ENCODE results near the gene COQ4. TPM values are rescaled to one million over a fixed set of nuclear protein-coding genes. Genes with fewer than 3 reads are reported as not detected.

Gene COQ4
- total and polyA plus RNA-seq, 7 donors = 20.0 to 60.9 (median 26.8) TPM

DNA sequence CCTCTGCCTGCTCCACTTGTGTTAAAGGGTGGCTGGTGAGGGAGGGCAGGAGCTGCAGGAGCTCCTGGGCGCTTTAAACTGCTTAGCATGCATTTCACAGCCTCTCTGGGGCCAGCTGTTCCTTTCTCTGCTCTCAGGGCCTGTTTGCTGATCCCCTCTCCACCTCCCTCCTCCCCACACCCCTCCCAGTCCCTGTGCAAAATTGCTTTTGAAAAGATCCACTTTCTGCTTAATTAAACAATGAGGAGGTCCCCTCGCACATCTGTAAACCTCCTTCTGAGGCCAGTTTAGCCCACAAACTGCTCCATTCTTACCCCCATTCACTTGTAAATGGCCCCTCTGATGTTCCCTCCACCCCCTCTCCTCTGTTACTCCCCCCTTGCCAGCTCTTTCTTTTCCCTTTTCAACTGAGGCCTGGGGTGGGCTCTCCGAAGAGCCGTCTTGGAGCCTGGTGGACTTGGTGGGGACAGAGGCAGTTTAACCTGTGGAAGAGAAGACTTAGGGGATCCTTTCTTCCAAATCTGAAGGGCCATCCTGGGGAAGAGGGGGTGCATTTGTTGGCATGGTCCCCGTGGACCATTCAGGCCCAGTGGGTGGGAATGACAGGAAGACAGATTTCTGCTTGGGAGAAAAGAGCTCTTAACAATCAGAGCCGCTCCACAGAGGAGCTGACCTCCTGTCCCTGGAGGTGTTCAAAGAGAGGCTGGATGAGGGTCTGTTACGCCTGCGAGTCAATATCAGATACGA lies 60.5 kb downstream of the COQ4 start:
- DNase-seq (no peak), ATAC-seq (no peak)
- no peak overlapping the region for H3K4me3 ChIP-seq
- TF ChIP-seq, protein P1, sequence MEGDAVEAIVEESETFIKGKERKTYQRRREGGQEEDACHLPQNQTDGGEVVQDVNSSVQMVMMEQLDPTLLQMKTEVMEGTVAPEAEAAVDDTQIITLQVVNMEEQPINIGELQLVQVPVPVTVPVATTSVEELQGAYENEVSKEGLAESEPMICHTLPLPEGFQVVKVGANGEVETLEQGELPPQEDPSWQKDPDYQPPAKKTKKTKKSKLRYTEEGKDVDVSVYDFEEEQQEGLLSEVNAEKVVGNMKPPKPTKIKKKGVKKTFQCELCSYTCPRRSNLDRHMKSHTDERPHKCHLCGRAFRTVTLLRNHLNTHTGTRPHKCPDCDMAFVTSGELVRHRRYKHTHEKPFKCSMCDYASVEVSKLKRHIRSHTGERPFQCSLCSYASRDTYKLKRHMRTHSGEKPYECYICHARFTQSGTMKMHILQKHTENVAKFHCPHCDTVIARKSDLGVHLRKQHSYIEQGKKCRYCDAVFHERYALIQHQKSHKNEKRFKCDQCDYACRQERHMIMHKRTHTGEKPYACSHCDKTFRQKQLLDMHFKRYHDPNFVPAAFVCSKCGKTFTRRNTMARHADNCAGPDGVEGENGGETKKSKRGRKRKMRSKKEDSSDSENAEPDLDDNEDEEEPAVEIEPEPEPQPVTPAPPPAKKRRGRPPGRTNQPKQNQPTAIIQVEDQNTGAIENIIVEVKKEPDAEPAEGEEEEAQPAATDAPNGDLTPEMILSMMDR (IDR thresholded peaks at IDR 0.05) = no peak
- H3K27ac ChIP-seq = no peak overlapping the region
- intact Hi-C loops (cut with DNase I) = no loop called here
- no peaks in the 10 kb centered on the region for H3K9me3 ChIP-seq
- no peaks in the 10 kb centered on the region for H3K27me3 ChIP-seq (ENCODE audit: insufficient read depth in 3 of 3, low read length in 2 of 3)
- WGBS, 3 donors = 68 to 72% (median 68%) methylated on average over 9 of the region's 9 CpGs
- no peaks in the 10 kb centered on the region for H3K4me1 ChIP-seq
- H3K36me3 ChIP-seq (ENCODE audit: insufficient read depth in 1 of 2, low read depth in 1 of 2) = peaks cover 2 to 84% of the 10 kb centered on the region in 2 donors

Other genes starting within 250 kb of the COQ4 start
- gene PTGES2, start 195.1 kb upstream of the COQ4 start, total RNA-seq = 100 to 1,000 TPM; 102 to 150 (median 116) TPM
- 100 to 1,000 TPM in 2 of 3 donors, 10 to 100 TPM in 1; 61.2 to 134 (median 119) TPM for gene PTGES2, start 195.1 kb upstream of the COQ4 start, polyA plus RNA-seq
- 1 to 10 TPM in 2 of 4 donors, under 1 TPM in 1, not detected in 1; 0.47 to 2.1 (median 1.4) TPM for gene LCN2, start 173.4 kb upstream of the COQ4 start, total RNA-seq
- gene LCN2, start 173.4 kb upstream of the COQ4 start, polyA plus RNA-seq = under 1 TPM; 0.08 to 0.90 (median 0.69) TPM
- gene BBLN, start 162.6 kb upstream of the COQ4 start, total RNA-seq = 10 to 100 TPM; 14.0 to 21.3 (median 17.8) TPM
- gene BBLN, start 162.6 kb upstream of the COQ4 start, polyA plus RNA-seq = 10 to 100 TPM; 23.1 to 36.2 (median 27.8) TPM
- gene CIZ1, start 131.3 kb upstream of the COQ4 start, total RNA-seq = 100 to 1,000 TPM in 3 of 4 donors, 10 to 100 TPM in 1; 86.0 to 119 (median 109) TPM
- gene CIZ1, start 131.3 kb upstream of the COQ4 start, polyA plus RNA-seq = 10 to 100 TPM; 36.2 to 84.7 (median 49.9) TPM
- gene DNM1, start 119.5 kb upstream of the COQ4 start, total RNA-seq = 1 to 10 TPM; 1.2 to 5.4 (median 3.2) TPM
- 1 to 10 TPM; 1.1 to 2.4 (median 1.5) TPM for gene DNM1, start 119.5 kb upstream of the COQ4 start, polyA plus RNA-seq
- 10 to 100 TPM; 63.5 to 85.3 (median 76.7) TPM for gene GOLGA2, start 46.8 kb upstream of the COQ4 start, total RNA-seq
- 10 to 100 TPM; 57.2 to 79.4 (median 72.4) TPM for gene GOLGA2, start 46.8 kb upstream of the COQ4 start, polyA plus RNA-seq
- 10 to 100 TPM in 3 of 4 donors, 1 to 10 TPM in 1; 10.0 to 24.7 (median 13.0) TPM for gene SWI5, start 46.6 kb upstream of the COQ4 start, total RNA-seq
- gene SWI5, start 46.6 kb upstream of the COQ4 start, polyA plus RNA-seq = 10 to 100 TPM; 20.1 to 23.0 (median 22.6) TPM
- gene TRUB2, start 392 bp upstream of the COQ4 start, total RNA-seq = 10 to 100 TPM; 22.2 to 38.4 (median 32.9) TPM
- gene TRUB2, start 392 bp upstream of the COQ4 start, polyA plus RNA-seq = 10 to 100 TPM; 20.6 to 31.8 (median 21.0) TPM
- 10 to 100 TPM; 10.4 to 26.2 (median 17.9) TPM for gene SLC27A4, start 17.7 kb downstream of the COQ4 start, total RNA-seq
- 10 to 100 TPM; 24.7 to 61.5 (median 40.1) TPM for gene SLC27A4, start 17.7 kb downstream of the COQ4 start, polyA plus RNA-seq
- 10 to 100 TPM; 34.5 to 58.7 (median 52.3) TPM for gene URM1, start 48.5 kb downstream of the COQ4 start, total RNA-seq
- 100 to 1,000 TPM in 1 of 3 donors, 10 to 100 TPM in 2; 57.9 to 111 (median 88.1) TPM for gene URM1, start 48.5 kb downstream of the COQ4 start, polyA plus RNA-seq
- gene CERCAM, start 98.0 kb downstream of the COQ4 start, total RNA-seq = 1 to 10 TPM; 2.2 to 6.5 (median 4.0) TPM
- 1 to 10 TPM; 1.7 to 2.5 (median 2.3) TPM for gene CERCAM, start 98.0 kb downstream of the COQ4 start, polyA plus RNA-seq
- gene ODF2, start 133.2 kb downstream of the COQ4 start, total RNA-seq = 10 to 100 TPM in 1 of 4 donors, 1 to 10 TPM in 3; 6.7 to 12.3 (median 7.4) TPM
- gene ODF2, start 133.2 kb downstream of the COQ4 start, polyA plus RNA-seq = 10 to 100 TPM in 2 of 3 donors, 1 to 10 TPM in 1; 9.6 to 20.5 (median 14.2) TPM
- 10 to 100 TPM; 16.1 to 25.7 (median 23.5) TPM for gene GLE1, start 181.9 kb downstream of the COQ4 start, total RNA-seq
- 10 to 100 TPM; 10.3 to 29.5 (median 13.2) TPM for gene GLE1, start 181.9 kb downstream of the COQ4 start, polyA plus RNA-seq
- 10 to 100 TPM; 42.6 to 91.4 (median 56.2) TPM for gene SPTAN1, start 229.7 kb downstream of the COQ4 start, total RNA-seq
- gene SPTAN1, start 229.7 kb downstream of the COQ4 start, polyA plus RNA-seq = 10 to 100 TPM; 18.1 to 30.7 (median 26.4) TPM

Data from psoas muscle (tissue), 8 donors.